Endothelial cell of umbilical vein (primary cell): Measurements from ENCODE around the gene FHIT. TPM values are rescaled to one million over a fixed set of nuclear protein-coding genes. Genes with fewer than 3 reads are reported as not detected.

Experiments
- BruUV-seq: library from RNA; stranded (reverse); fragments of 400-500 nt; replicated peaks from 2 replicates; lab custom pipeline; 2021; lab: Mats Ljungman, UMichigan
- CTCF ChIA-PET: fragments of 300-600, 350-600 bp; sonication (Branson Sonifier 250); formaldehyde crosslinking; loops from one replicate; lab custom pipeline; 2021; ENCODE audit warnings: antibody characterized with exemption, inconsistent platforms; lab: Charles Lee
- POLR2A ChIA-PET: fragments of 300-600, 350-600 bp; sonication (Branson Sonifier 250); formaldehyde crosslinking; loops from one replicate; lab custom pipeline; 2021; ENCODE audit warnings: antibody characterized with exemption, inconsistent platforms; lab: Charles Lee
- DNase-seq: peaks from one replicate; pipeline ENCODE4 v3.0.0-alpha.2; 2011; ENCODE audit warnings: low read depth, low spot score
- FAIRE-seq: peaks from 2 replicates; lab custom pipeline; 2011; peaks lifted over from hg19 to GRCh38; lab: Jason Lieb, UNC
- H2AFZ ChIP-seq: 2 replicates; pipeline ENCODE4 v1.6.0; 2012; ENCODE audit warnings: low read depth, low read length, control low read depth, inconsistent platforms
- H3K27ac ChIP-seq: 2 replicates; pipeline ENCODE4 v1.5.1; 2011; ENCODE audit warnings: low read depth, mild to moderate bottlenecking, control low read depth, low read length, moderate library complexity; ENCODE audit not compliant: insufficient read depth
- H3K27me3 ChIP-seq, 2 experiments: 2 replicates each; pipeline versions ENCODE4 v1.6.0 to v1.6.1; 2011; ENCODE audit warnings: low read length in 2 of 2, mixed read lengths in 1 of 2; ENCODE audit not compliant: control insufficient read depth in 2 of 2, insufficient read depth in 2 of 2
- H3K36me3 ChIP-seq, 2 experiments: 2 replicates in 1 of 2; 3 replicates in 1 of 2; pipeline ENCODE4 v1.5.1; 2011; ENCODE audit warnings: low read length in 2 of 2, mild to moderate bottlenecking in 1 of 2, moderate library complexity in 1 of 2; ENCODE audit not compliant: control insufficient read depth in 2 of 2, insufficient read depth in 2 of 2; ENCODE audit errors: extremely low read depth in 1 of 2
- H3K4me1 ChIP-seq: 3 replicates; pipeline ENCODE4 v1.5.1; 2011; ENCODE audit warnings: mild to moderate bottlenecking, low read length; ENCODE audit not compliant: control insufficient read depth, insufficient read depth; ENCODE audit errors: extremely low read depth
- H3K4me2 ChIP-seq: 2 replicates; pipeline ENCODE4 v1.6.1; 2011; ENCODE audit warnings: low read length, control low read depth, mixed read lengths; ENCODE audit not compliant: insufficient read depth
- H3K4me3 ChIP-seq, 3 experiments: fragments of 200-600 bp in 1 of 3; sonication (generic), shearing (Covaris generic) in 1 of 3; replicated peaks in 1 of 3; 2 replicates each; pipeline ENCODE4 v1.5.1; 2011 to 2016; ENCODE audit warnings: control low read depth in 3 of 3, low read length in 3 of 3, mild to moderate bottlenecking in 2 of 3, inconsistent platforms in 1 of 3, low read depth in 1 of 3, moderate library complexity in 1 of 3; ENCODE audit not compliant: insufficient read depth in 1 of 3
- H3K79me2 ChIP-seq: 2 replicates; pipeline ENCODE4 v1.6.0; 2012; ENCODE audit warnings: low read length, inconsistent platforms; ENCODE audit not compliant: control insufficient read depth, insufficient read depth
- H3K9ac ChIP-seq: replicated peaks from 2 replicates; pipeline ENCODE3; 2011; ENCODE audit warnings: low read length, control low read depth; ENCODE audit not compliant: insufficient read depth; ENCODE audit errors: extremely low read depth
- H3K9me1 ChIP-seq: replicated peaks from 3 replicates; pipeline ENCODE4 v1.6.0; 2011; ENCODE audit warnings: mild to moderate bottlenecking, low read length; ENCODE audit not compliant: control insufficient read depth, insufficient read depth; ENCODE audit errors: extremely low read depth
- H3K9me3 ChIP-seq: replicated peaks from 2 replicates; pipeline ENCODE4 v1.5.1; 2012; ENCODE audit warnings: low read length, inconsistent platforms; ENCODE audit not compliant: control insufficient read depth, insufficient read depth
- H4K20me1 ChIP-seq: replicated peaks from 2 replicates; pipeline ENCODE3; 2011; ENCODE audit warnings: mild to moderate bottlenecking, low read length; ENCODE audit not compliant: control insufficient read depth, insufficient read depth; ENCODE audit errors: extremely low read depth
- CTCF ChIP-seq, 2 donors: IDR thresholded peaks; 1 replicate in 1 of 2; 2 replicates in 1 of 2; pipeline ENCODE4 v1.5.1; 2011; ENCODE audit warnings: low read length in 2 of 2, mild to moderate bottlenecking in 2 of 2, moderate library complexity in 2 of 2, control low read depth in 1 of 2, inconsistent platforms in 1 of 2, low read depth in 1 of 2; ENCODE audit not compliant: insufficient read depth in 1 of 2; ENCODE audit errors: extremely low read depth in 1 of 2
- EZH2 ChIP-seq: IDR thresholded peaks from 2 replicates; pipeline ENCODE4 v1.6.1; 2012; ENCODE audit warnings: borderline replicate concordance, low read depth, mild to moderate bottlenecking, moderate library complexity, low read length, inconsistent platforms; ENCODE audit not compliant: severe bottlenecking
- FOS ChIP-seq: IDR thresholded peaks from 2 replicates; pipeline ENCODE4 v1.6.1; 2011; ENCODE audit warnings: mild to moderate bottlenecking, low read length, moderate library complexity, borderline replicate concordance; ENCODE audit not compliant: insufficient read depth
- GATA2 ChIP-seq: IDR thresholded peaks from 2 replicates; pipeline ENCODE4 v1.7.0; 2011; ENCODE audit warnings: low read depth, mild to moderate bottlenecking, moderate library complexity, mixed read lengths, low read length; ENCODE audit not compliant: insufficient read length, insufficient read depth
- JUN ChIP-seq: IDR thresholded peaks from 2 replicates; pipeline ENCODE4 v1.6.1; 2011; ENCODE audit warnings: borderline replicate concordance, low read depth; ENCODE audit not compliant: insufficient read length, insufficient read depth
- MAX ChIP-seq: IDR thresholded peaks from 2 replicates; pipeline ENCODE4 v1.6.1; 2011; ENCODE audit not compliant: insufficient read depth, insufficient read length
- MYC ChIP-seq: IDR thresholded peaks from one replicate; pipeline ENCODE4 v1.6.1; 2011; ENCODE audit warnings: mild to moderate bottlenecking, low read depth, low read length
- POLR2A ChIP-seq: IDR thresholded peaks from 2 replicates; pipeline ENCODE4 v1.6.1; 2012; ENCODE audit warnings: low read depth, mild to moderate bottlenecking, control low read depth, low read length
- POLR2AphosphoS5 ChIP-seq: IDR thresholded peaks from 2 replicates; pipeline ENCODE4 v1.6.1; 2012; ENCODE audit warnings: low read depth, mild to moderate bottlenecking, control low read depth, low read length, moderate library complexity; ENCODE audit not compliant: insufficient read depth
- dilution Hi-C: fragments of 300-500 bp; cut with MboI; formaldehyde crosslinking; loops from one replicate; pipeline ENCODE4 v1.15.0; 2019; ENCODE audit warnings: low sequenced_read_pairs; ENCODE audit not compliant: extremely low pct_ligation_motif_present
- intact Hi-C: fragments of 100-400 bp; cut with micrococcal nuclease; formaldehyde crosslinking; loops from one replicate; pipeline ENCODE4 v1.10.0; 2022
- polyA plus RNA-seq, 4 experiments: library from polyadenylated mRNA; depleted of rRNA in 3 of 4; stranded (reverse) in 3 of 4; unstranded in 1 of 4; fragments of >200 nt; gene quantifications; 2 replicates each; pipeline versions ENCODE4 v1.2.1 to v1.2.3, GENCODE V29; 2011 to 2012; ENCODE audit warnings: missing spikeins in 1 of 4
- total RNA-seq: library from RNA; stranded (reverse); gene quantifications from 2 replicates; pipeline ENCODE4 v1.2.3, GENCODE V29; 2021

Gene FHIT
- total and polyA plus RNA-seq, 2 donors (not counting 3 experiments of a cell fraction or from before 2014, with no cell fraction given) = 0.47 to 2.2 TPM

DNA sequence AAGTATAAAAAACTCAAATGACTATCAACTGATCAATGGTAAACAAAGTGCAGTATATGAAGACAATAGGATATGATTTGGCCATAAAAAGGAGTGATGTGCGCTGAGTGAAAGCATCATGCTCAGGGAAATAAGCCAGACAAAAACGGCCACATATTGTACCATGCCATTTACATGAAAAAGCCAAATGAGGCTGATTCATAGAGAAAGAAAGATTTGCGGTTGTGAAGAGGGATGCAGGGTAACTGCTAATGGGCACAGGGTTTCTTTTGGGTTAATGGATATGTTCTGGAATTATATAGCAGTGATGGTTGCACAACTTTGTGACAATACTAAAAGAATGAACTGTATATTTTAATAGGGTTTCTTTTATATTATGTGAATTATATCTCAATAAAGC, 1324.2 kb downstream of the FHIT start:
- Histone ChIP-seq H3K27ac (no peak overlapping the region), H3K4me2 (no peak overlapping the region), H3K79me2 (no peaks in the 10 kb centered on the region), H3K4me1 (no peaks in the 10 kb centered on the region), H3K27me3 (no peaks in the 10 kb centered on the region), H3K9ac (no peak overlapping the region), H3K4me3 (no peak overlapping the region), H3K9me3 (peaks cover 2% of the 10 kb centered on the region), H2AFZ (no peak overlapping the region), H3K36me3 (no peaks in the 10 kb centered on the region), H3K9me1 (no peaks in the 10 kb centered on the region), H4K20me1 (no peaks in the 10 kb centered on the region)
- TF ChIP-seq POLR2A (no peak), EZH2 (no peak)
- POLR2A ChIA-PET = no interaction called here
- intact Hi-C loops = no loop called here
- no peak for FAIRE-seq
- BruUV-seq = no TSS peak
- dilution Hi-C loops = no loop called here
- no peak for DNase-seq
- CTCF ChIA-PET = no interaction called here

GRCh38 chr3:59925946-59926345, 1325.3 kb downstream of the FHIT start:
- Histone ChIP-seq H3K36me3 (no peaks in the 10 kb centered on the region), H3K9ac (no peak overlapping the region), H3K4me1 (no peaks in the 10 kb centered on the region), H2AFZ (no peak overlapping the region), H3K9me1 (no peaks in the 10 kb centered on the region), H3K4me2 (no peak overlapping the region), H3K27ac (no peak overlapping the region), H3K27me3 (no peaks in the 10 kb centered on the region), H3K4me3 (no peak overlapping the region), H4K20me1 (no peaks in the 10 kb centered on the region), H3K9me3 (peaks cover 2% of the 10 kb centered on the region), H3K79me2 (no peaks in the 10 kb centered on the region)
- dilution Hi-C loops = no loop called here
- intact Hi-C loops = no loop called here
- ChIA-PET POLR2A (no interaction called here), CTCF (no interaction called here)
- DNase-seq = no peak
- TF ChIP-seq CTCF (IDR thresholded peaks at IDR 0.05; ENCODE audit: extremely low read depth in 1 of 2, insufficient read depth in 1 of 2, low read depth in 1 of 2, low read length in 2 of 2) = no peak
- no peak for TF ChIP-seq POLR2AphosphoS5
- no peak for TF ChIP-seq FOS
- TF ChIP-seq POLR2A = no peak
- no peak for TF ChIP-seq GATA2
- no peak for TF ChIP-seq EZH2
- no peak for TF ChIP-seq MYC
- no peak for TF ChIP-seq JUN
- no peak for TF ChIP-seq MAX
- no peak for FAIRE-seq
- BruUV-seq = no TSS peak
